NOMO-1 treated with DMSO at 0.1 percent for 48 hours (cell line): ENCODE results near the gene STK35.
A peak's percentile ranks its signal among the peaks of the same experiment; 100 is the strongest.

Experiments used
- DNase-seq: peaks from one replicate; lab custom pipeline; 2025; ENCODE audit not compliant: unreplicated experiment; lab: John Stamatoyannopoulos, UW

Gene STK35

GRCh38 chr20:2101057-2101864, at the start of gene STK35:
TSS of gene STK35 (plus strand) at chr20:2101827. CDS start at chr20:2101882, 55 bp downstream.
- no peak for DNase-seq

- no peak for DNase-seq
Observed at GRCh38 chr20:2051946-2052345, 49.7 kb upstream of the STK35 start.

DNA sequence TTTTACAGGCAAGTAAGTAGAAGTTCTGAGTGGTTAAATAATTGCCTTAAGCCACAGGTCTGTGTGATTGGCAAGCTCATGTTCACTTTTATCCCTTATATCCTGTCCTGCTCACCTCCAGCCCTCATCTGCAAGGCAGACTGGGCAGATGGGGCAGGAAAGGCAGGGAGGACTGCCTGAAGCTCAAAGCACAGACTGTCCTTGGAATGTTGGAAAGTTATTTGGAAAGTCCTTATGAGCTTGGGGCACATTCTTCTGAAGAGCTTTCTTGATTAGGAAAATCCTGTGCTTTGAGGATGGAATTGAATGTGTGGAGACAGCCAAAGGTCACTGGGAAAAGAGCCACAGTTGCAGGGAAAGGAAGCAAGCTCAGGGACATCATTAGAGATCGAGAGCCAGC, 48.9 kb upstream of the STK35 start:
- DNase-seq: no peak

DNA sequence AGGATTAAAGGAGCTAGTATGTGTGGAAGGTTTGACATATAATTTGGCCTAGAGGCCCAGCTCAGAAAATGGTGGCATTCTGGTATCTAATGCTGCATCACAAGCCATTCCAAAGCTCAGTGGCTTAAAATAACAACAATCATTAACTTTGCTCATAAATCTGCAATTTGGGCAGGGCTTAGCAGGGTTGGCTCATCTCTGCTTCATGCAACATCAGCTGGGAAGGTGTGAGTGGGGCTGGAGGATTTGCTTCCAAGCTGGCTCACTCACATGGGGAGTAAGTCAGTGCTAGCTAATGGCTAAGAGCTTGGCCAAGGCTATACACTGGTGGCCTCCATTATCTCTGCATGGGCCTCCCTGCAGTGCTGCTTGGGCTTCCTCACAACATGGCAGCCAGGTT, 48.0 kb upstream of the STK35 start:
- DNase-seq: no peak

- no peak for DNase-seq
Observed at GRCh38 chr20:2054911-2055310, 46.7 kb upstream of the STK35 start.

DNA sequence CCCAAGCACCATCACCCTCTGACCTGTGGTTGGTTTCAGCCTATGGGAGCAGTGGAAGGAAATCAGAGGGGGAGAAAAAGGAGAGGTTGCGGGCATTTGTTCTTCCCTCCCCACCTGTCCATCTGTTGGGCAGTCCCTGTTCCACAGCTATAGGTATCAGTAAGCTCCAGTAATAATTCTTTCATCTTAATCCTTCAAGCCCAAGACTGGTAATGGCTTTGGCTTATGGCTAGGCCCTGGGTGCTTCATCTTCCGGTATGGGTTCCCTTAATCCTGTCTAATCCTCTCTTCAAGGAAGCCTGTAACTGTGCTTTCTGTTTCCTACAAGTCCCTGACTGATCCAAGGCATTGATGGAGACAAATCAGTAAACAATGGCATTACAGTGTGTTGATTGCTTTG, 42.2 kb upstream of the STK35 start:
- DNase-seq: no peak

- no peak for DNase-seq
Observed at GRCh38 chr20:2065099-2065498, 36.5 kb upstream of the STK35 start.

- no peak for DNase-seq
Observed at GRCh38 chr20:2066461-2067122, 35.0 kb upstream of the STK35 start.

DNA sequence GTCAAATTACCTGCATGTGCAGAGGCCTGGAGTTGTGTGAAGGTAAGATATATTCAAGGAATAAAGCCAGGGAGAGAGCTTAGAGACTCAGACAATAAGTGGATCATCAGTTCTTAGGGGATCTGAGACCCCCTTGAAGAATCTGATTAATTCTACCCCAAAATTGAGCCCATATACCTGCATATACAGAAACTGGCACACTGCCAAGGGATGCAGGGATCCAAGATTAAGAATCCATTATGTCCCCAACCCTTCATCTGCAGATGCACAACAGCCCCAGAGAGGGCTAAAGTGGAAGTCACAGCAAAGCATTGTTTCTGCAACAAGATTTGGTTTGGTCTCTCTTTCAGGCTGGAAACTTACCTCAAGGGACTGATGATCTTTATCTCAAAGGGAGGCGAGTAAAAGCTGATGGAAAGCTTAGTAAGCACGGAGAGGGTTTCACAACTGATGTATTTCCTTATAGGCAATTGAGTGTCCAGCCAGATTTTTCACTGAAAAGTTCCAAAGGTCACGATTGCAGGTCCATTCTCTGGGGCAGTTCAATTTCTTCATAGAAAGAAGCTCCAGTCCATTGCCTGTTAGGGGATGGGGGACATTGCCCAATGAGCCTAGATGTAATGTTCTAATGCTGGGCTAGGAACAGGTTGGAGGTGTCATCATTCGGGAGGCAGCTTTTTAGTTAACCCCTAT, 20.9 kb upstream of the STK35 start:
- DNase-seq: no peak

DNA sequence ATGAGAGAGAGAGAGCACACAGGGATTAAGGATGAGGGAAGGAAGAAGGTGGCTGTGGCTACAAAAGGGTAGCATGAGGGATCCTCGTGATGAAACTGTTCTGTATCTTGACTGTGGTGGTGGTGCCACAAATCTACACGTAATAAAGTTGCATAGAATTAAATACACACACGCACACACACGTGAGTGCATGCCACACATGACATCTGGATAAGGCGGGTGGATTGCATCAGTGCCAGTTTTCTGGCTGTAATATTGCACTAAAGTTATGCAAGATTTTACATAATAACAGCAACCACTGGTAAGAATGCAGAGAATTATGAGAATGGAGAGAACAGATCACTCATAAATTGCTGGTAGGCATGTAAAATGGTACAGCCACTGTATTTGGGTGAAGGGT, 16.9 kb upstream of the STK35 start:
- peak; percentile 88 for DNase-seq

DNA sequence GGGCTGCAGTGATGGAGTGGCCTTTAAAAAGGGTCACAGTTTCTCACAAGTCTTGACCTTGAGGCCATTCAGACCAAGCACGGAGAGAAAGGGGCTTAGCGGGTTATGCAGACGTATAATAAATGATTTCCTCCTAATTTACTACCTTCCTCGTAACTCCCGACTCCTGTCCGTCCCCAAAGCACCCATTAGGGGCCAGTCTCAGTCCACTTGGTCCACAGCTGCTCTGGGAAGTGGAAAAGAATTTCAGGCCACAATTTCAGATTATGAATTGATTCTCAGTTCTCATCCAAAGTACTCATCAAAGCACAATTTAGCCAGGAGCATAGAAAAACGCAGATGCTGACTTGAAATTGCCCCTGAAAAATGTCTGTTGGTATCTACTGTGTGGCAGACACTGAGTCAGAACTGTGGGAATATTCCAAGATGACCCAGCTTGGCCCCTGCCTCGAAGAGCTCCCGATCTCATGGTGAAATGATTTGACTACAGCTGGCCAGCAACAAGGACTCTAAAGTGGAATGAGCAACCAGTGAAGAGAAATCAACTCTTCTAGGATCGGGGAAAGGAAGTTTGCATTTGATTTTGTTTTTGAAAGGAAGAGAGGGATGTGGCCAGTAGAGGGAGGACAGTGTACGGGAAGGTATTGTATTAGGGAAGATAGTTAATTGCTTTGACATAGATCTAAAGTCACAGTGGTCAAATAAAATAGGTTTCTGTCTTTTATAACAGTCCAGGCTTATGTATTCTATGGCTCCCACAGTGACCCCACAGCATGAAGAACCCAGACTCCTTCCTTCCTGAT, 15.2 kb upstream of the STK35 start:
- DNase-seq: no peak

- peak; percentile 40 for DNase-seq
Observed at GRCh38 chr20:2086980-2087377, 14.6 kb upstream of the STK35 start.

- DNase-seq: no peak
Observed at GRCh38 chr20:2088891-2089290, 12.7 kb upstream of the STK35 start.

GRCh38 chr20:2089447-2089846, 12.2 kb upstream of the STK35 start:
- no peak for DNase-seq

DNA sequence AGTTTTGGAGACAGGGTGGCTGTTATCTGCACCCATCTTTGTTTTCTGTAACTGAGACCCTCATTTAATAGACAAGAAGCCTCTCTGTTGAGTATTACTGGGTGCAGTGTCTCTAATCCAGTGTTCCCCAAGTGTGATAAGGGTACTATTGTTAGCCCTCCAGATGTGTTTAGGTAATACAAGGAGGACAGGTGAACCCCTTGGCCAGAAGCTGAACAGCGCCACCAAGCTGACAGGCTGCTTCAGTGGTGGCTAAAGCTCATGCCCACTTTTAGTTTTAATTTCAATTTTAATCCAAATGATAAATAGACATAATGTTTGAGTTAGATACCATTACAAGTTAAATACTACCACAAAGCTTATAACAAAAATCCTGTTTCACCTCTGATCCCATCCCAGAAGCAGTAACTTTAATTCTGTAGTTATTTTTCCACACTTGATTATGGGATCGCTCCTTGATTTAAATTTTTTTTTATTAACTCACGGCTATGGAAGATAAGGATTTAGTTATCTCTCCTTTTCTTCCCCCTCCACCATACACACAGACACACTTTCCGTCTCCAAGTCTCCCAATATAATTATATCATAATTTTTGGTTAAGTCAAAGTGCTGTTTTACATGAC, 8.4 kb upstream of the STK35 start:
- peak; percentile 21 for DNase-seq

DNA sequence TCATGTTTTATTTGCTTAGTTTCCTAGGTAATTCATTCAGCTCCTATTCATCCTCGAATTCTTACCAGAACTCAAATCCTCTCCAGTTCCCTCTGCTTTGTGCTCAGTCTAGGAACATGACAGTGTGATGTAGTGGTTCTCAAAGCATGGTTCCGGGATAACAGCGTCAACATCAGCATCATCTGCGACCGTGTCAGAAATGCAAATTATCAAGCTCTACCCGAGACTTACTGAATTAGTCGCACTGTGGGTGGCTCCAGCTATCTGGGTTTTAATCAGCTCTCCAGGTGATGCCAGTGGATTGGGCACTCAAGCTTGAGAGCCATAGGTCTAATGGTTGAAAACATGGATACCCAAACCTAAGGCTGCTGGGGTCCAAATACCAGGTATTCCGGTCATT, 7.7 kb upstream of the STK35 start:
- no peak for DNase-seq

- DNase-seq: peak; percentile 90
Observed at GRCh38 chr20:2101865-2102584, 398 bp downstream of the STK35 start.

DNA sequence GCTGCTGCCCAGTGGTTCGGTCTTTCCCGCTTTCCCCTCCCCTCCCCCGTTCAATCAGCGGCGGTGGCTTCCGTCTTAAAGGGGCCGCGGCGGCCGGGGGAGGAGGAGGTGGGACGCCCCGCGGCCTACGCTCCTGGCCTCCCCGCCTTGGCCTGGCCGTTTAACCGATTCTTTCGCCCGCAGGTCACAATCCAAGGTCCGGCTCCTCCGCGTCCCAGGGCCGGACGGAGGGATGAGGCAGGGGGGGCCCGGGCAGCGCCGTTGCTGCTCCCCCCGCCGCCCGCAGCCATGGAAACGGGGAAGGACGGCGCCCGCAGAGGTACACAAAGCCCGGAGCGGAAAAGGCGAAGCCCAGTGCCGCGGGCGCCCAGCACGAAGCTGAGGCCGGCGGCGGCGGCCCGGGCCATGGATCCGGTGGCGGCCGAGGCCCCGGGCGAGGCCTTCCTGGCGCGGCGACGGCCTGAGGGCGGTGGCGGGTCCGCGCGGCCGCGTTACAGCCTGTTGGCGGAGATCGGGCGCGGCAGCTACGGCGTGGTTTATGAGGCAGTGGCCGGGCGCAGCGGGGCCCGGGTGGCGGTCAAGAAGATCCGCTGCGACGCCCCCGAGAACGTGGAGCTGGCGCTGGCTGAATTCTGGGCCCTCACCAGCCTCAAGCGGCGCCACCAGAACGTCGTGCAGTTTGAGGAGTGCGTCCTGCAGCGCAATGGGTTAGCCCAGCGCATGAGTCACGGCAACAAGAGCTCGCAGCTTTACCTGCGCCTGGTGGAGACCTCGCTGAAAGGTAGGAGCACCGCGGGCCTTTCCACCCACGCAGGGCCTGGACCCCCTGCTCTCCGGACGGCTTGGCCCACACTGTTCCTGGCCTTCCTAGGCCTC, 1.2 kb downstream of the STK35 start:
- DNase-seq: peak; percentile 90
